Immature natural killer cell (primary cell): ENCODE measurements around the gene CEP112. TPM values are rescaled to one million over a fixed set of nuclear protein-coding genes. Genes with fewer than 3 reads are reported as not detected.
"Not testable (repeated sequence)": the region's sequence is repeated elsewhere in the genome, so short reads cannot be mapped to it uniquely, and the experiment has no call there.

ENCODE experiments used
- DNase-seq, 3 donors: peaks; one replicate each; pipeline ENCODE4 v3.0.0; 2022; ENCODE audit warnings: mixed read lengths in 1 of 3
- H3K27ac Mint-ChIP-seq, 6 donors: one replicate each; pipeline ENCODE4 v1.8.0; 2020; ENCODE audit warnings: mixed read lengths in 6 of 6, mild to moderate bottlenecking in 5 of 6, inconsistent platforms in 4 of 6, moderate library complexity in 3 of 6
- H3K27me3 Mint-ChIP-seq, 3 donors: one replicate each; pipeline ENCODE4 v1.8.0; 2020 to 2021; ENCODE audit warnings: low read depth in 3 of 3, mild to moderate bottlenecking in 3 of 3, mixed read lengths in 3 of 3, moderate library complexity in 3 of 3, inconsistent platforms in 1 of 3
- H3K36me3 Mint-ChIP-seq, 3 donors: one replicate each; pipeline ENCODE4 v1.8.0; 2020; ENCODE audit warnings: mixed read lengths in 3 of 3, inconsistent platforms in 2 of 3, mild to moderate bottlenecking in 2 of 3
- H3K4me1 Mint-ChIP-seq, 2 donors: one replicate each; pipeline ENCODE4 v1.8.0; 2020; ENCODE audit warnings: inconsistent platforms in 2 of 2, mild to moderate bottlenecking in 2 of 2, mixed read lengths in 2 of 2, moderate library complexity in 1 of 2
- H3K4me3 Mint-ChIP-seq, 5 donors: one replicate each; pipeline ENCODE4 v1.8.0; 2020; ENCODE audit warnings: mild to moderate bottlenecking in 5 of 5, mixed read lengths in 5 of 5, inconsistent platforms in 3 of 5, moderate library complexity in 3 of 5
- H3K9me3 Mint-ChIP-seq, 6 donors: one replicate each; pipeline ENCODE4 v1.8.0; 2020; ENCODE audit warnings: mild to moderate bottlenecking in 6 of 6, mixed read lengths in 6 of 6, inconsistent platforms in 4 of 6, moderate library complexity in 3 of 6
- polyA plus RNA-seq, 3 donors: library from polyadenylated mRNA; unstranded; fragments of 300-500 nt; fragmentation: Illumina TruSeq; gene quantifications; one replicate each; pipeline ENCODE4 v1.2.3, GENCODE V29; 2021

The CEP112 gene
- polyA plus RNA-seq, 3 donors from 2014 or later = 0.13 to 0.25 TPM; not detected in 1

DNA sequence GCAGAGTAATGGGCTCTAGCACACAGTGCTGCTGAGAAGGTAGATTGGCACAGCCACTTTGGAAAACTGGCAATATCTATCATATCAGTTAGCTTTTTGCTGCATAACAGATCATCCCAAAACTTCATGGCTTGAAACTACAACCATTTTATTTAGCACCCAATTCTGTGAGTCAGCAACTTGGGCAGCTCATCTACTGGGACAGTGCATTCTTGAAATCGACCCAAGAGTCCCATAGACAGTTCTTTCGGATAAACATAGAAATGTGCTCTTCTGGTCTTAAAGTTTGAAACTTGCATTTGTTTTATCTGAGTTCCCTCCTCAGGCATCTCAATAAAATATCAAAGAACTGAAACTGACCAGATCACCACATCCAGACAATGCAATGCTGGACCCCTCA is 76.7 kb downstream of the CEP112 start:
- Mint-ChIP-seq H3K4me1 (no peaks in the 10 kb centered on the region), H3K4me3 (no peak overlapping the region), H3K36me3 (no peaks in the 10 kb centered on the region), H3K27me3 (peaks cover 5 to 9% (median 6%) of the 10 kb centered on the region in 3 donors), H3K27ac (no peak overlapping the region), H3K9me3 (peaks cover 0 to 10% (median 0%) of the 10 kb centered on the region in 6 donors)
- no peak for DNase-seq

DNA sequence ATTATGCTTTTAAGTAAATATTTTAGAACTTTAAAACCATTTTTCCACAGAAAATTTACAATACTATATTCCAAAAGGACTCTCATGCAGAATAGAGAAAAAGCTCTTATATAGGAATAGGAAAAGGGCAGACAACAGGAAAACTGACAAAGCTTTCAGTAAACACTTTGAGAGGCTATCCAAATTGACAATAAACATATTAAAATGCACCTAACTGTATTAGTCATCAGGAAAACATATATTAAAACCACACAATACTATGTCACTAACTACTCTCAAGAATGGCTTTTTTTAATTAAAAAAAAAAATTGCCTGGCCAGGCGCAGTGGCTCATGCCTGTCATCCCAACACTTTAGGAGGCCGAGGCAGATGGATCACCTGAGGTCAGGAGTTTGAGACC is 77.3 kb downstream of the CEP112 start:
- peaks cover 5 to 9% (median 8%) of the 10 kb centered on the region in 3 donors for H3K27me3 Mint-ChIP-seq
- peaks cover 0 to 10% (median 0%) of the 10 kb centered on the region in 6 donors for H3K9me3 Mint-ChIP-seq
- H3K36me3 Mint-ChIP-seq = no peaks in the 10 kb centered on the region
- H3K4me3 Mint-ChIP-seq = no peak overlapping the region
- no peak for DNase-seq
- no peaks in the 10 kb centered on the region for H3K4me1 Mint-ChIP-seq
- no peak overlapping the region for H3K27ac Mint-ChIP-seq

DNA sequence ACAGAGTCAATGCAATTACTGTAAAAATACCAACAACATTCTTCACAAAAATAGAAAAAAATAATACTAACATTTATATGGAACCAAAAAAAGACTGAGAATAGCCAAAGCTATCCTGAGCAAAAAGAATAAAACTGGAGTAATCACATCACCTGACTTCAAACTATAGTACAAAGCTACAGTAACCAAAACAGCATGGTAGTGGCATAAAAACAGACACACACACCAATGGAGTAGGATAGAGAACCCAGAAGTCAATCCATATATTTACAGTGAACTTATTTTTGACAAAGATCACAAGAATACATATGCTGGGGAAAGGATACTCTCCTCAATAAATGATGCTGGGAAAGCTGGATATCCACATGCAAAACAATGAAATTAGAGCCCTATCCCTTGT is 84.2 kb downstream of the CEP112 start:
- Mint-ChIP-seq H3K36me3 (no peaks in the 10 kb centered on the region), H3K4me3 (no peak overlapping the region), H3K9me3 (peaks cover 0 to 9% (median 0%) of the 10 kb centered on the region in 6 donors), H3K27me3 (peaks cover 2 to 10% (median 6%) of the 10 kb centered on the region in 3 donors), H3K4me1 (no peaks in the 10 kb centered on the region), H3K27ac (no peak overlapping the region)
- no peak for DNase-seq

DNA sequence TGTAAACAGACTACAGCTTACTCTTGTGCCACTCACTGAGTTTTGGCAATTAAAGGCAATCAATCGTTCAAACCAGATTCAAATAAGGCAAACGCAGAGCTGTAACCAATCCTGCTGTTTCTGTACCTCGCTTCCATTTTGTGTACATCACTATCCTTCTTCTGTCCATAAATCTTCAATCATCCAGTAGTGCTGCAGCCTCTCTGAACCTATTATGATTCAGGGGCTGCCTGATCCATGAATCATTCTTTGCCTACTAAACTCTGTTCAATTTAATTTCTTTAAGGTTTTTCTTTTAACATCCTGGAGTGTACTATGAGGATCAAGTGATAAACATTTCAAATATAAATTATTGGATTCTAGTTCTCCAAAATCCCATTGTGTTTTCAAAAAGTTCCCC is 93.9 kb downstream of the CEP112 start:
- Mint-ChIP-seq H3K4me3 (no peak overlapping the region), H3K4me1 (no peaks in the 10 kb centered on the region), H3K9me3 (peaks cover 0 to 4% (median 0%) of the 10 kb centered on the region in 6 donors), H3K27me3 (peaks cover 0 to 8% (median 6%) of the 10 kb centered on the region in 3 donors), H3K36me3 (no peaks in the 10 kb centered on the region), H3K27ac (no peak overlapping the region)
- DNase-seq = no peak

DNA sequence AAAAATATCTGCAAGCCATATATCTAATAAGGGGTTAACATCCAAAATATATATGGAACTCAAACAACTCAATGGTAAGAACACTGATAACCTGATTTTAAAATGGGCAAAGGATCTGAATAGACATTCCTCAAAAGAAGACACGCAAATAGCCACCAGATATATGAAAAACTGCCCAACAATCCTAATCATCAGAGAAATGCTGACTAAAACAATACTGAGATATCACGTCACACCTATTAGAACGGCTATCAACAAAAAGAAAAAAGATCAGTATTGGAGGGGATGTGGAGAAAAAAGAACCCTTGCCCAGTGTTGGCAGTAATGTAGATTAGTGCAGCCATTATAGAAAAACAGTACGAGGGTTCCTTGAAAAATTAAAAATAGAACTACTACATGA is 97.2 kb downstream of the CEP112 start:
- H3K9me3 Mint-ChIP-seq = peaks cover 0 to 10% (median 2%) of the 10 kb centered on the region in 6 donors
- H3K4me1 Mint-ChIP-seq = no peaks in the 10 kb centered on the region
- no peak overlapping the region for H3K27ac Mint-ChIP-seq
- no peak for DNase-seq
- peaks cover under 1 to 8% (median 8%) of the 10 kb centered on the region in 3 donors for H3K27me3 Mint-ChIP-seq
- H3K36me3 Mint-ChIP-seq = peaks cover 0 to 5% (median 0%) of the 10 kb centered on the region in 3 donors
- no peak overlapping the region for H3K4me3 Mint-ChIP-seq

DNA sequence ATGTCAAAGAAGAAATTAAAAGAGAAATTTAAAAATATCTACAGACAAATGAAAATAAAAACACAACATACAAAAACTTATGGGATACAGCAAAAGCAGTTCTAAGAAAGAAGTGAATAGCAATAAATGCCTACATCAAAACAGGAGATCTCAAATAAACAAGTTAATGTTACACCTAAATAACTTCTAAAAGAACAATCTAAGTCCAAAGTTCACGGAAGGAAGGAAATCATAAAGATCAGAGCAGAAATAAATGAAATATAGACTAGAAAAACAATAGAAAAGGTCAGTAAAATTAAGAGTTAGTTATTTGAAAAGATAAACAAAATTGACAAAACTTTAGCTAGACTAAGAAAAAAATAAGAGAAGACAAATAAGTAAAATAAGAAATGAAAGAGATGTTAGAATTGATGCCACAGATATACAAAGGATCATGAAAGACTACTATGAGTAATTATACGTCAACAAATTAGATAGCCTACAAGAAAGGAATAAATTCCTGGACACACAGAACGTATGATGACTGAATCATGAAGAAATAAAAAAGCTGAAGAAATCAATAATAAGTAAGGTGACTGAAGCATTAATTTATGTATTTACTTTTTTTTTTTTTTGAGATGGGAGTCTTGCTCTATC is 100.4 kb downstream of the CEP112 start:
- Mint-ChIP-seq H3K27ac (no peak overlapping the region), H3K4me3 (no peak overlapping the region), H3K27me3 (peaks cover 0 to 14% (median 0%) of the 10 kb centered on the region in 3 donors), H3K4me1 (no peaks in the 10 kb centered on the region), H3K9me3 (peaks cover 0 to 10% (median 3%) of the 10 kb centered on the region in 6 donors), H3K36me3 (peaks cover 0 to 5% (median 0%) of the 10 kb centered on the region in 3 donors)
- no peak for DNase-seq

DNA sequence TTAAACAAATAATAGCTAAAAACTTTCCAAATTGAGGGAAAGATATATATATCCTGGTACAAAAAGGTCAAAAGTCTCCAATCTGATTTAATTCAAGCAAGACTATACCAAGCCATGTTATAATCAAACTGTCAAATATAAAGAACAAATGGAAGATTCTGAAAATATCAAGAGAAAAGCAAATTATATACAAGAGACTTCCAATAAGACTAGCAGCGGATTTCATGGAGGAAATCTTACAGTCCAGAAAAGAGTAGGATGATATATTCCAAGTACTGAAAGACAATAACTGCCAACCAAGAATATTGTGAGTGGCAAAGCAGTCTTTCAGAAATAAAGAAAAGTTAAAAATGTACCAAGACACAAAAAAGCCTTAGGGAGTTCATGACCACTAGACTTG is 102.2 kb downstream of the CEP112 start:
- Mint-ChIP-seq H3K27me3 (peaks cover 0 to 14% (median 0%) of the 10 kb centered on the region in 3 donors), H3K36me3 (peaks cover 0 to 5% (median 0%) of the 10 kb centered on the region in 3 donors), H3K9me3 (peaks cover 0 to 10% (median 3%) of the 10 kb centered on the region in 6 donors), H3K27ac (no peak overlapping the region), H3K4me1 (no peaks in the 10 kb centered on the region), H3K4me3 (no peak overlapping the region)
- no peak for DNase-seq

DNA sequence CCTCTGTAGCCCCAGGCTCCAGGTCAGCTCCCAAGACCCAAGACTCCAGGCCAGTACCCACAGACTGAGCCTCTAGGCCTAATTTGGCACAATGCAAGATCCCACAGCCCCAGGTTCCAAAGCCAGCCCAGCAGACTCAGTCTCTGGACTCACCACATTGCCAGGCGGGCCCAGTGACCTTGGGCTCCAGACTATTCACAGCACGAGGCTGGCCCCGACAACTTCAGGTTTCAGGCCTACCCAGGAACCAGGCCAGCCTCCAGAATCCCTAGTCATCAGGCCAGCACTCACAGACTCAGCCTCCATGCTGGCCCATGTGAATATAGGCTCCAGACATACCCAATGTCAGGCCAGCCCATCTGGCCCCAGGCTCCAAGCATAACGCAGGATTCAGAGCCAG is 103.8 kb downstream of the CEP112 start:
- peaks cover 0 to 14% (median 0%) of the 10 kb centered on the region in 3 donors for H3K27me3 Mint-ChIP-seq
- no peak overlapping the region for H3K27ac Mint-ChIP-seq
- H3K36me3 Mint-ChIP-seq = peaks cover 0 to 5% (median 0%) of the 10 kb centered on the region in 3 donors
- DNase-seq = no peak
- H3K4me3 Mint-ChIP-seq = no peak overlapping the region
- no peaks in the 10 kb centered on the region for H3K4me1 Mint-ChIP-seq
- peaks cover 0 to 10% (median 3%) of the 10 kb centered on the region in 6 donors for H3K9me3 Mint-ChIP-seq

DNA sequence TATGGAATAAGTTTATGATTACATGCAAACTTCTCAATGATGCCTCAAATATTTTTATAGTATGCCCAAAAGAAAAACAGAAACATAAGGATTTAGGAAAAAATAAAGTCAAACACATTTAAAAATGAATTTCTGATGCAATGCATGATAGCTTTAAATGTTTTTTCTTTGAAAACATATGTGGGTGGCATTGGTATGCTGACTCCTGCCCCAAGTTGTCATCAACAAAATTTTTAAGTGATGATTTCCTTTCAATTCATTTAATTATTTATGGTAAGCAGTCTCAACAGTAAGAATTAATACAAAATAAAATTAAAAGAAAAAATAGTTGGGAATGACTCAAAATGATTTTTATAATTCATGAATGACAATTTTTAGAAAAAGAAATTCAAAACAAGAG is 104.9 kb downstream of the CEP112 start:
- no peak overlapping the region for H3K27ac Mint-ChIP-seq
- no peak overlapping the region for H3K4me3 Mint-ChIP-seq
- H3K4me1 Mint-ChIP-seq = no peaks in the 10 kb centered on the region
- H3K9me3 Mint-ChIP-seq = peaks cover 0 to 8% (median 3%) of the 10 kb centered on the region in 6 donors
- H3K27me3 Mint-ChIP-seq = peaks cover 0 to 12% (median 0%) of the 10 kb centered on the region in 3 donors
- DNase-seq = no peak
- peaks cover 0 to 5% (median 0%) of the 10 kb centered on the region in 3 donors for H3K36me3 Mint-ChIP-seq

DNA sequence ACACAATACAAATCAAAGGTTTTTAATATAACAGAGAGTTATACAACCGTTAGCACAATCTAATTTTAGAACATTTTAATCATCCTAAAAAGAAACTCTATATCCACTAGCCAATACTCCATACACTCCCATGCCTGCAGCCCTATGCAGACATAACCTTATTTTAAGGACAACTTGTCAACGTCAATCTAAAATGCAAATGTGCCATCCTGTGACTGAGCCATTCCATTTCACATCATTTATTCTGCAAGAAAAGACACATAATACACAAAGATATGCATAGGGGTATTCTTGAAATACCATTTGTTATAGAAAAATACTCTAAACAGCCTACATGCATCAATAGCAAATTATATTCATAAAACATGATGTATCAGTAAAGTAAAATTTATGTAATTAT is 106.7 kb downstream of the CEP112 start:
- Mint-ChIP-seq H3K27ac (no peak overlapping the region), H3K9me3 (peaks cover 0 to 5% (median 2%) of the 10 kb centered on the region in 6 donors), H3K36me3 (no peaks in the 10 kb centered on the region), H3K4me1 (no peaks in the 10 kb centered on the region), H3K4me3 (no peak overlapping the region), H3K27me3 (peaks cover 0 to 6% (median 0%) of the 10 kb centered on the region in 3 donors)
- no peak for DNase-seq

DNA sequence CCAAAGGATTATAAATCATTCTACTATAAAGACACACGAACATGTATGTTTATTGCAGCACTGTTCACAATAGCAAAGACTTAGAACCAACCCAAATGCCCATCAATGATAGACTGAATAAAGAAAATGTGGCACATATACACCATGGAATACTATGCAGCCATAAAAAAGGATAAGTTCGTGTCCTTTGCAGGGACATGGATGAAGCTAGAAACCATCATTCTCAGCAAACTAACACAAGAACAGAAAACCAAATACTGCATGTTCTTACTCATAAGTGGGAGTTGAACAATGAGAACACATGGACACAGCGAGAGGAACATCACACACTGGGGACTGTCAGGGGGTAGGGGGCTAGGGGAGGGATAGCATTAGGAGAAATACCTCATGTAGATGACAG is 111.3 kb downstream of the CEP112 start:
- not testable (repeated sequence) for H3K4me1 Mint-ChIP-seq, DNase-seq, H3K27me3 Mint-ChIP-seq, H3K36me3 Mint-ChIP-seq, H3K27ac Mint-ChIP-seq, H3K4me3 Mint-ChIP-seq, H3K9me3 Mint-ChIP-seq

DNA sequence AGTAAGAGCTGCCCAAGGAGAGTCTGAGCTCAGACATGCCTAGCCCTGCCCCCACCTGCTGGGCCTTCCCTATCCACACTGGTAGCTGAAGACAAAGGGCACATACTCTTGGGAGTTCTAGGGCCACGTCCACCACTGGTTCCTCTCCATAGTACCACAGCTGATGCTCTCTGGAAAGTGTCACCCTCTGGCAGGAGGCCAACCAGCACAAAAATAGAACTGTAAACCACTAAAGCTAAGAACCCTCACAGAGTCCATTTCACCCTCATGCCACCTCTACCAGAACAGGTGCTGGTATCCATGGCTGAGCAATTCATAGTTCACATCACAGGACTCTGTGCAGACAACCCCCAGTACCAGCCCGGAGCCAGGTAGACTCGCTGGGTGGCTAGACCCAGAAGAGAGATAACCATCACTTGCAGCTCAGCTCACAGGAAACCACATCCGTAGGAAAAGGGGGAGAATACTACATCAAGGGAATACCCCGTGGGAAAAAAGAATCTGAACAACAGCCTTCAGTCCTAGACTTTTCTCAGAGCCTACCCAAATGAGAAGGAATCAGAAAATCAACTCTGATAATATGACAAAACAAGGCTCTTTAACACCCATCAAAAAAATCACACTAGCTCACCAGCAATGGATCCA is 115.3 kb downstream of the CEP112 start:
- H3K9me3 Mint-ChIP-seq = peaks cover 0 to 2% (median 0%) of the 10 kb centered on the region in 6 donors
- no peaks in the 10 kb centered on the region for H3K4me1 Mint-ChIP-seq
- DNase-seq = no peak
- peaks cover 0 to 9% (median 0%) of the 10 kb centered on the region in 3 donors for H3K27me3 Mint-ChIP-seq
- no peak overlapping the region for H3K4me3 Mint-ChIP-seq
- no peaks in the 10 kb centered on the region for H3K36me3 Mint-ChIP-seq
- no peak overlapping the region for H3K27ac Mint-ChIP-seq

DNA sequence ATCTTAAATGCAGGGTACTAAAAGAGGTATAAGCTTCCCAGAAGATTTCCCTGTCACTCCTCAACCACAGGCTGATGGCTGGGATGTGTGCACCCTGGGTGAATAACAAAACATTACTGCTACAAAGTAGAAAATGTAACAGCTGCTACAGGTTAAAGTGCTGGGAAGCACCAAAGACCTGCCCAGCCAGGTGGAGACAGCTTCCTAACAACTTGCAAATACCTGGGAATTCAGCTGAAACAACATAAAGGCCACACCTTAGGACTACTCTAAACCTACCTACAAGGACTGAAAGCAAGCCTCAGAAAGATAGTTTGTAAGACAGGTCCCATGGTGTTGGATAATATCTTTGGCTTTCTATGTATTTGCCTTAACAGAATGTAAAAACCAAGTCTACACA is 118.5 kb downstream of the CEP112 start:
- H3K27ac Mint-ChIP-seq = no peak overlapping the region
- H3K4me3 Mint-ChIP-seq = no peak overlapping the region
- peaks cover 3 to 7% (median 3%) of the 10 kb centered on the region in 3 donors for H3K27me3 Mint-ChIP-seq
- H3K36me3 Mint-ChIP-seq = no peaks in the 10 kb centered on the region
- DNase-seq = no peak
- peaks cover 0 to 2% (median 0%) of the 10 kb centered on the region in 6 donors for H3K9me3 Mint-ChIP-seq
- H3K4me1 Mint-ChIP-seq = no peaks in the 10 kb centered on the region

DNA sequence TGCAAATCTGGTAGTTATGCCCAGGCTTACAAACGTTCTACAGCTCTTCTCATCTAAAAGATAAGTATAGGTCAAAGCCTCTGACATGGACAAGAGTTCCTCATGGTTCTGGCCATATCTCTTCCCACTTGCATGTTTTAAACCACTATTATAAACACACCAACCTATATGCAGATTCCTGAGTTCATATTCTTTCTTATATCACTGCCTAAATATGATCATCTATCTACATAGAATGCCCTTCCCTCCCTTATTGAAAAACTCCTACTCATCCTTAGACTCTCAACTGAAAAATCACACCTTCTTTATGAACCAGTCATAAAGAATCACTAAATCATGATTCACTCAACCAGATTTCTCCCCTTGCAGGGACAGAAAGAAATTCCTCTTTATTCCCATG is 128.2 kb downstream of the CEP112 start:
- no peak overlapping the region for H3K27ac Mint-ChIP-seq
- no peak overlapping the region for H3K4me3 Mint-ChIP-seq
- no peaks in the 10 kb centered on the region for H3K4me1 Mint-ChIP-seq
- DNase-seq = no peak
- no peaks in the 10 kb centered on the region for H3K27me3 Mint-ChIP-seq
- no peaks in the 10 kb centered on the region for H3K9me3 Mint-ChIP-seq
- H3K36me3 Mint-ChIP-seq = no peaks in the 10 kb centered on the region
